Type B pancreatic cell (in vitro differentiated cells): ENCODE data around the gene PARD3. TPM values are rescaled to one million over a fixed set of nuclear protein-coding genes. Genes with fewer than 3 reads are reported as not detected.

ENCODE experiments used
- DNase-seq: peaks from one replicate; pipeline ENCODE4 v3.0.0; 2021; ENCODE audit warnings: mixed read lengths; ENCODE audit not compliant: unreplicated experiment; ENCODE audit errors: extremely low spot score
- H3K27ac Mint-ChIP-seq: 2 replicates; pipeline ENCODE4 v1.8.0; 2021; ENCODE audit warnings: mild to moderate bottlenecking, mixed read lengths
- H3K27me3 Mint-ChIP-seq: 2 replicates; pipeline ENCODE4 v1.8.0; 2021; ENCODE audit warnings: mixed read lengths
- H3K36me3 Mint-ChIP-seq: 2 replicates; pipeline ENCODE4 v1.8.0; 2021; ENCODE audit warnings: mixed read lengths
- H3K4me1 Mint-ChIP-seq: one replicate; pipeline ENCODE4 v1.8.0; 2021; ENCODE audit warnings: mixed read lengths; ENCODE audit not compliant: unreplicated experiment
- H3K4me3 Mint-ChIP-seq: 2 replicates; pipeline ENCODE4 v1.8.0; 2021; ENCODE audit warnings: mild to moderate bottlenecking, mixed read lengths
- H3K9me3 Mint-ChIP-seq: 2 replicates; pipeline ENCODE4 v1.8.0; 2021; ENCODE audit warnings: mixed read lengths
- total RNA-seq: library from RNA; stranded (reverse); gene quantifications from 2 replicates; pipeline ENCODE4 v1.2.1, GENCODE V29; 2021; ENCODE audit warnings: low replicate concordance
- TF ChIP-seq, protein P1 (sequence below): fragments of 200-600 bp; sonication (generic); conservative IDR thresholded peaks from 2 replicates; pipeline ENCODE4 v1.5.0; 2021; ENCODE audit warnings: antibody characterized with exemption, mild to moderate bottlenecking

The PARD3 gene
- total RNA-seq, 1 donor from 2014 or later: 52.3 TPM

- DNase-seq: no peak
- H3K4me1 Mint-ChIP-seq: peaks cover 8% of the 10 kb centered on the region
Measured at GRCh38 chr10:34465678-34466077, 349.4 kb downstream of the PARD3 start.

DNA sequence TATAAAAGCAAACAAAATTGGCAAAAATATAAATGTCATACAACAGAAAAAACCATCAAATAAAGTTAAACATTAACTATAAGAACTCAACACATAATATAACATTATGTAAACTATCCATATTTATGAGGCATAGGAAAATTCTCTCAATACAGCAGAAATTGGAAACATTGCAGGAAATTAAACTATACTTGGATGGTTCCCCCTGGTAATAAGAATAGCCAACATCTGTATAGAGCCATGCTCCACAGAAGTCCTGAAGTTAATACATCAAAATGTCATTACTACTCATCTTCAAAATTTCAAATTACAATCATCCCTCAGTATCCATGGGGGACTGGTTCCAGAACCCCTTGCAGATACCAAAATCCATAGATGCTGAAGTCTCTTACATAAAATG, 350.5 kb downstream of the PARD3 start:
- TF ChIP-seq, protein P1, sequence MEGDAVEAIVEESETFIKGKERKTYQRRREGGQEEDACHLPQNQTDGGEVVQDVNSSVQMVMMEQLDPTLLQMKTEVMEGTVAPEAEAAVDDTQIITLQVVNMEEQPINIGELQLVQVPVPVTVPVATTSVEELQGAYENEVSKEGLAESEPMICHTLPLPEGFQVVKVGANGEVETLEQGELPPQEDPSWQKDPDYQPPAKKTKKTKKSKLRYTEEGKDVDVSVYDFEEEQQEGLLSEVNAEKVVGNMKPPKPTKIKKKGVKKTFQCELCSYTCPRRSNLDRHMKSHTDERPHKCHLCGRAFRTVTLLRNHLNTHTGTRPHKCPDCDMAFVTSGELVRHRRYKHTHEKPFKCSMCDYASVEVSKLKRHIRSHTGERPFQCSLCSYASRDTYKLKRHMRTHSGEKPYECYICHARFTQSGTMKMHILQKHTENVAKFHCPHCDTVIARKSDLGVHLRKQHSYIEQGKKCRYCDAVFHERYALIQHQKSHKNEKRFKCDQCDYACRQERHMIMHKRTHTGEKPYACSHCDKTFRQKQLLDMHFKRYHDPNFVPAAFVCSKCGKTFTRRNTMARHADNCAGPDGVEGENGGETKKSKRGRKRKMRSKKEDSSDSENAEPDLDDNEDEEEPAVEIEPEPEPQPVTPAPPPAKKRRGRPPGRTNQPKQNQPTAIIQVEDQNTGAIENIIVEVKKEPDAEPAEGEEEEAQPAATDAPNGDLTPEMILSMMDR: no peak
- no peak for DNase-seq
- no peak overlapping the region for H3K27ac Mint-ChIP-seq
- no peaks in the 10 kb centered on the region for H3K9me3 Mint-ChIP-seq
- peaks cover 4% of the 10 kb centered on the region for H3K4me1 Mint-ChIP-seq
- H3K4me3 Mint-ChIP-seq: no peak overlapping the region
- H3K27me3 Mint-ChIP-seq: no peaks in the 10 kb centered on the region
- H3K36me3 Mint-ChIP-seq: peaks cover 10% of the 10 kb centered on the region

More at GRCh38 chr10:34465678-34466077, 349.4 kb downstream of the PARD3 start:
- H3K4me3 Mint-ChIP-seq: no peak overlapping the region
- H3K36me3 Mint-ChIP-seq: peaks cover 12% of the 10 kb centered on the region
- no peaks in the 10 kb centered on the region for H3K27me3 Mint-ChIP-seq
- no peak overlapping the region for H3K27ac Mint-ChIP-seq
- TF ChIP-seq, protein P1: no peak
- H3K9me3 Mint-ChIP-seq: no peaks in the 10 kb centered on the region

GRCh38 chr10:34464000-34464399, 351.1 kb downstream of the PARD3 start:
- TF ChIP-seq, protein P1: no peak
- Mint-ChIP-seq H3K4me1 (peaks cover 4% of the 10 kb centered on the region), H3K4me3 (no peak overlapping the region), H3K27ac (no peak overlapping the region), H3K27me3 (no peaks in the 10 kb centered on the region), H3K9me3 (no peaks in the 10 kb centered on the region), H3K36me3 (peaks cover 8% of the 10 kb centered on the region)
- no peak for DNase-seq

GRCh38 chr10:34462993-34463392, 352.1 kb downstream of the PARD3 start:
- Mint-ChIP-seq H3K4me1 (peaks cover 4% of the 10 kb centered on the region), H3K4me3 (no peak overlapping the region), H3K36me3 (peaks cover 6% of the 10 kb centered on the region), H3K27ac (no peak overlapping the region), H3K9me3 (no peaks in the 10 kb centered on the region), H3K27me3 (no peaks in the 10 kb centered on the region)
- TF ChIP-seq, protein P1: no peak
- DNase-seq: no peak

- Mint-ChIP-seq H3K9me3 (no peaks in the 10 kb centered on the region), H3K27ac (no peak overlapping the region), H3K4me1 (peaks cover 4% of the 10 kb centered on the region), H3K36me3 (peaks cover 8% of the 10 kb centered on the region), H3K4me3 (no peak overlapping the region), H3K27me3 (no peaks in the 10 kb centered on the region)
- TF ChIP-seq, protein P1: no peak
- no peak for DNase-seq
Measured at GRCh38 chr10:34462056-34462455, 353.0 kb downstream of the PARD3 start.
